ENCODE results near the gene NOL6.

DNA sequence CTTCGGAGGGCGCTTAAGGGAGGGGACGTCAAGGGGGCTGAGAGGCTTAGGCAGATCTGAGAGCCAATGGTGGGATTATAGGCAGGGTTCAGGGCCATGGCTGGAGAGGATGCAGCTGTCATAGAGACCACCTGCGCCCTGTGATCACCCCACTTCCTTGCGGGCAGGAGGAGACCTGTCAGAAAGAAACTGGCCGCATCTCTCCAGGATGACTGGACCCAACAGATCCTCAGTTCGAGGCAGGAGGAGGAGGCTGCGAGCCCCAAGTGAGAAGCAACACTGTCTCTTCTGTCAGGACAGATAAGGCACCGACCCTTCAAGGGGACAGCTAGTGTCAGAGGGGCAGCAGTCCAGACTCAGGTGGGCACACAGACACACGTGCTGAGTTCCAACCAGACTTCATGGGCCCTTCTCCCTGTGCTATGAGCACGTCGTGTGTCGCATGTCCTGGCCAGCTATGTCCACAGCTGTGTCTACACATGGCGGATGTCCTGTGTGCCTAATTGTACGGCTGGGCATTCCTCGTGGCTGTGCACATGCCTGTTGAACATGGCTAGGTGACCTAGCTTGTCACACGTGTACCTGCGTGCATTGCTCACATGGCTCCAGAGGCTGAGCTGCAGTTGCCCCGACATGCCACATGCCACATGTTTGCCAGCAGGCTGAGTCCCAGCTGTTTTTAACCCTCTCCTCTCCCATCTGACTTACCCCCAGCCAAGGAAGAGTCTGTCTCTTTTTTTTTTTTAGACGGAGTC, 25.7 kb downstream of the NOL6 start:
- TF ChIP-seq, protein P1, sequence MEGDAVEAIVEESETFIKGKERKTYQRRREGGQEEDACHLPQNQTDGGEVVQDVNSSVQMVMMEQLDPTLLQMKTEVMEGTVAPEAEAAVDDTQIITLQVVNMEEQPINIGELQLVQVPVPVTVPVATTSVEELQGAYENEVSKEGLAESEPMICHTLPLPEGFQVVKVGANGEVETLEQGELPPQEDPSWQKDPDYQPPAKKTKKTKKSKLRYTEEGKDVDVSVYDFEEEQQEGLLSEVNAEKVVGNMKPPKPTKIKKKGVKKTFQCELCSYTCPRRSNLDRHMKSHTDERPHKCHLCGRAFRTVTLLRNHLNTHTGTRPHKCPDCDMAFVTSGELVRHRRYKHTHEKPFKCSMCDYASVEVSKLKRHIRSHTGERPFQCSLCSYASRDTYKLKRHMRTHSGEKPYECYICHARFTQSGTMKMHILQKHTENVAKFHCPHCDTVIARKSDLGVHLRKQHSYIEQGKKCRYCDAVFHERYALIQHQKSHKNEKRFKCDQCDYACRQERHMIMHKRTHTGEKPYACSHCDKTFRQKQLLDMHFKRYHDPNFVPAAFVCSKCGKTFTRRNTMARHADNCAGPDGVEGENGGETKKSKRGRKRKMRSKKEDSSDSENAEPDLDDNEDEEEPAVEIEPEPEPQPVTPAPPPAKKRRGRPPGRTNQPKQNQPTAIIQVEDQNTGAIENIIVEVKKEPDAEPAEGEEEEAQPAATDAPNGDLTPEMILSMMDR (IDR thresholded peaks at IDR 0.05) = no peak
- TF ChIP-seq POLR2A (IDR thresholded peaks at IDR 0.05) = no peak
